ENCODE measurements around the gene PAK3. TPM values are rescaled to one million over a fixed set of nuclear protein-coding genes. Genes with fewer than 3 reads are reported as not detected.

Gene PAK3
- total RNA-seq, 1 donor from 2014 or later: 0.53 TPM

GRCh38 chrX:111257733-111258132, 161.7 kb downstream of the PAK3 start:
- DNase-seq (ENCODE audit: extremely low read depth, low read depth, low spot score): no peak

DNA sequence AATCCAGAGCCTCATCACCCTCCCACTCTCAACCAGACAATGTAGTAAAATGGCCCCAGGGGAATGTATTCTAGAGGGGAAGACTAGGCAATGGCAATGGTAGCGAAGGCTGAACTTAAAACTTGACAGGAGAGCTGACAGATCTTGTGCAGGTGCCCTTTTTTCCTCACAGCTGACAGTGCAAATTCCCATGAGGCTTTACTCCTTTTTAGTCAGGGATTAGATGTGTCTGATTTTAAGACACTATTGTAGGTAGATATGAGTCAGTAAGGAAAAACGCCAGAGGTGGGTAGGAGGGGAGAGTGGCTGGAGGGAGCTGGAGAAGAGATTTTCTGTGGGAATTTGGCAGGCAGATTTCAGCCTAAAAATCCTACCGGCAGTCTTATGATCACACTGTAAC, 163.6 kb downstream of the PAK3 start:
- no peak for DNase-seq (ENCODE audit: extremely low read depth, low read depth, low spot score)

GRCh38 chrX:111260451-111260850, 164.5 kb downstream of the PAK3 start:
- DNase-seq (ENCODE audit: extremely low read depth, low read depth, low spot score): no peak

- DNase-seq (ENCODE audit: extremely low read depth, low read depth, low spot score): no peak
Measured at GRCh38 chrX:111262086-111262485, 166.1 kb downstream of the PAK3 start.

DNA sequence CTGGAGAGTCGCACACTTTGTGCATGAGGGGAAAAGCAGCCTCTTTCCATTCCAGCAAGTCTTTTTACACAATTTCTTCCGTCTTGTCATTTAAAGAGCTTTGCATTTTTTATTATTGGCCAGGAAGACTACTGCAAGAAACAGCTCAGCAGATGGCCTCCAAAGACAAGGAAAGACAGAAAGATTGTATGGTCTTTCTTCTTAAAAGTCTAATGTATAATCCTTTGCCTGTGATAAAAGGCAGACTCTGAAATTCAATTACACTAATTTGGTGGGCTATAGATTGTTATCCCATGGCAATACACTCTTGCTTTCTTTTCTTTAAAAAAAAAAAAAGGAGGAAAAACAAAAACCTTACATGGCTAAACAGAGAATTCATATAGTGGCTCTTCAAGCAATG, 168.4 kb downstream of the PAK3 start:
- no peak for DNase-seq (ENCODE audit: extremely low read depth, low read depth, low spot score)

DNA sequence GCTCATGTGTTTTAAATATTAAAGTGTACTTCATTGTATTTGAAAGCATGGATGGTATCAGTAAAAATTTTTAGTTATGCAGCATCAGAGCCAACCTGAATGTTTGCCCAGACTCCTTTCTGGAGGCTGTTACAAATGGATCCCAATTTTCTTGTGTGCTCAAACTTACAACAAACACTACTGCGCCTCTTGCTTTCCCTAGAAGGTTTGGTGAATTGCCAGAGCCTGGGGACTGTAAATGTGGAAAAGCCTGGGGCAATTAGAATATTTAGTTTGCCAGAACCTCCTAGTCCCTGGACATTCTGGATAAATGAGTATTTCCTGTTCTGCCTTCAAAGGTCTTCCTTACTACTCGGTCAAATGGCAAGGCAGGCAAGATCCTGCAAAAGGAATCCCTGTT, 169.5 kb downstream of the PAK3 start:
- DNase-seq (ENCODE audit: extremely low read depth, low read depth, low spot score): no peak

DNA sequence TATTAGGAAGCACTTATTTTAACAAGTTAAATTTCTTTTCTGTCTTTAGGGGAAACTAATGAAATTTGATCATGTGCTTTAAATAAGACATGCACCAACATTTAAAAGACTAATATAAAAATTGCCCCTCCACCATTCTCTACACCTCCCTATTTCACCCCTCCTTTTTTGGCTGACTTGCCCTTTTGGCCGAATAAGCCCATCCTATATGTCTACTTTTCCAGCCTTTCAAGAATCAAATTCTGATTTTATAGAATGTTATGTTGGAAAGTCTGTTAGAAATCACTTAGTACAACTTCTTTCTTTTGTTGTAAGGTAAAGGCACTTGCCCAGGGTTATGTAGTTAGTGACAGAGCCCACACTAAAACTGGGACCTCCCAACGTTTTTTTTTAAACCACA, 172.5 kb downstream of the PAK3 start:
- no peak for DNase-seq (ENCODE audit: extremely low read depth, low read depth, low spot score)

DNA sequence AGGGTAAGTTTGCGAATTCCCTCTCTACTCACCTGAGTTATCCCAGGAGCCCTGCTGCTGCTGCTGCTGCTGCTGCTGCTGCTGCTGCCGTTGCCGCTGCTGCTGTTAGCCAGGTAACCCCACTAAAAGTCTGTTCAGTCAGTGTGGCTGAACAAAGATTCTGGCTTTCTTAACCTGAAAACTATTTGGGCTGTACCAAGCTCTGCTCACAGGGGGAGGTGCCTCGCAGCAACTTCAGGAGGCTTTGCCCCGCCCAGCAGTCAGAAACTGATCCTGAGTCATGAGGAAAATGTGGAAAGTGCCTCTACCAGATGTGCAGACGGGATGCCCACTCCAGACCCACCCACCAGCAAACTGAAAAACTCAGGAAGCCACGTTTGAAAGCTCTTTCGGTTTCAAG, 174.3 kb downstream of the PAK3 start, which contains the start of gene CAPN6:
Gene CAPN6, minus strand, starts transcription at position 145 of the 400 bp plus-strand sequence. CDS start 6,547 bp downstream, outside the sequence.
- no peak for DNase-seq (ENCODE audit: extremely low read depth, low read depth, low spot score)

Other genes starting within 250 kb of the PAK3 start
- gene CAPN6, start 174.3 kb downstream of the PAK3 start, total RNA-seq: not detected in 2 replicates

All from glomerular endothelial cell (primary cell).